WERI-Rb-1 (cell line): ENCODE data around the gene ADAD2.

Experiments
- DNase-seq: peaks from one replicate; pipeline ENCODE4 v3.0.0-alpha.2; 2020
- H3K27ac ChIP-seq: fragments of 250-450 bp; sonication (Bioruptor Pico); 2 replicates; pipeline ENCODE4 v1.5.1; 2020; ENCODE audit warnings: mild to moderate bottlenecking, moderate library complexity
- H3K27me3 ChIP-seq: fragments of 250-450 bp; sonication (Bioruptor Pico); 2 replicates; pipeline ENCODE4 v1.5.1; 2021; ENCODE audit warnings: mild to moderate bottlenecking, low read depth, moderate library complexity; ENCODE audit not compliant: insufficient read depth, severe bottlenecking
- H3K36me3 ChIP-seq: fragments of 250-450 bp; sonication (Bioruptor Pico); 2 replicates; pipeline ENCODE4 v1.5.1; 2020; ENCODE audit warnings: mild to moderate bottlenecking, moderate library complexity
- H3K4me3 ChIP-seq: 2 replicates; pipeline ENCODE4 v1.5.1; 2011; ENCODE audit warnings: low read depth, mild to moderate bottlenecking, control low read depth, low read length
- H3K9me3 ChIP-seq: fragments of 250-450 bp; sonication (Bioruptor Pico); 2 replicates; pipeline ENCODE4 v1.5.1; 2021; ENCODE audit warnings: mild to moderate bottlenecking, moderate library complexity; ENCODE audit not compliant: severe bottlenecking
- TF ChIP-seq, protein P1 (sequence below): IDR thresholded peaks from 2 replicates; pipeline ENCODE4 v1.5.1; 2011; ENCODE audit warnings: low read depth, mild to moderate bottlenecking, control low read depth, inconsistent platforms, low read length

ADAD2 gene

DNA sequence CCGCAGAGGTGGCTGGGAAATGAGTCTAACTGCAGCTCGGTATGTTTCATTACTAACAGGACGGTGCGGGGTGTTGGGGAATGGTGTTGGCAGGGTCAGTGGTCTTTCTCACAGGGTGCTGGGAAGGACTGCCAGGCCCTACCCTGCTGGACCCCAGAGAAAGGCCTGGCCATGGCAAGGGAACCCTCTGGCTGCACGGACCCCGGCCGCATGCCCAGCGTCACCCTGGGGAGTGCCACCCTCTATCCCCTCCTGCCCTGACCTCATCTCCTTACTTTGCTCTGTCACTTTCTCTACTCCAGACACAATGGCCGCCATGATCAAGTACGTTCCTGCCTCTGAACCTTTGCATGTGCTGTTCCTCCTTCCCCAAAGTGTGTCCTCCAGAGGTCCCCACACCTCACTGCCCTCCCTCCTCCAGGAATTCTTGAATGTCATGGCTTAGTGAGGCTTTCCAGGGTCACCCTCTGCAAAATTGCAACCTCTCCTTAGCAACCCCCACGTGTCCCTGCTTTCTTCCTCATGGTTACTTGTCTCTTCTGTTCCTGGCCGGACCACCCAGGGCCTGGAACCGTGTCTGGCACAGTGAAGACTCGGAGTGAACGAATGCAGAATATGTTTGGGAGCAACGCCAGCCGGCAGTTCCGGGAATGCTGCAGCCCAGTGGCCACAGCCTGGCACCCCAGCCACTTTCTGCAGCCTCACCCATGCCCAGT lies 15.2 kb downstream of the ADAD2 start:
- TF ChIP-seq, protein P1, sequence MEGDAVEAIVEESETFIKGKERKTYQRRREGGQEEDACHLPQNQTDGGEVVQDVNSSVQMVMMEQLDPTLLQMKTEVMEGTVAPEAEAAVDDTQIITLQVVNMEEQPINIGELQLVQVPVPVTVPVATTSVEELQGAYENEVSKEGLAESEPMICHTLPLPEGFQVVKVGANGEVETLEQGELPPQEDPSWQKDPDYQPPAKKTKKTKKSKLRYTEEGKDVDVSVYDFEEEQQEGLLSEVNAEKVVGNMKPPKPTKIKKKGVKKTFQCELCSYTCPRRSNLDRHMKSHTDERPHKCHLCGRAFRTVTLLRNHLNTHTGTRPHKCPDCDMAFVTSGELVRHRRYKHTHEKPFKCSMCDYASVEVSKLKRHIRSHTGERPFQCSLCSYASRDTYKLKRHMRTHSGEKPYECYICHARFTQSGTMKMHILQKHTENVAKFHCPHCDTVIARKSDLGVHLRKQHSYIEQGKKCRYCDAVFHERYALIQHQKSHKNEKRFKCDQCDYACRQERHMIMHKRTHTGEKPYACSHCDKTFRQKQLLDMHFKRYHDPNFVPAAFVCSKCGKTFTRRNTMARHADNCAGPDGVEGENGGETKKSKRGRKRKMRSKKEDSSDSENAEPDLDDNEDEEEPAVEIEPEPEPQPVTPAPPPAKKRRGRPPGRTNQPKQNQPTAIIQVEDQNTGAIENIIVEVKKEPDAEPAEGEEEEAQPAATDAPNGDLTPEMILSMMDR = no peak
- no peak for DNase-seq
- Histone ChIP-seq H3K4me3 (no peak overlapping the region), H3K9me3 (no peaks in the 10 kb centered on the region), H3K27ac (no peak overlapping the region), H3K36me3 (no peaks in the 10 kb centered on the region), H3K27me3 (no peaks in the 10 kb centered on the region)

DNA sequence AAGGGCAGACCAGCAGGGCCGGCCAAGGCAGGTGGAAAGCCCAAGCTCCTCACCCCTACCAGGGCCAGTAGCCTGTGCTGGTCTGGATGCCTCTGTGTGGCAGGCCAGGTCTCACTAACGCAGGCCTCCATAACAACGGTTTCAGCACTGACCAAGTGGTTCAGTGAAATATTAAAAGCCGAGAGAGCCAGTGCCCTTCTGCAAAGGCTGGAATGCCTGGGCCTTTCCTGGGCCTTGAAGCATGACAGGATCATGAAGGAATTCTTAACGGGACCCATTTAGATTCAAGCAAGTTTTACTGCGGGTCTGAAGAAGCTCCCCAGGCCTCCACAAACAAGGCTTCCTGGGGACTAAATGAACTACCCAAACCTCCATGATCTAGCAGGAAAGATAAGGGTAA lies 16.3 kb downstream of the ADAD2 start:
- no peak for DNase-seq
- no peak overlapping the region for H3K4me3 ChIP-seq
- TF ChIP-seq, protein P1 = no peak
- H3K27ac ChIP-seq = no peak overlapping the region; the same call in 1 of the 2 replicates
- H3K9me3 ChIP-seq = no peaks in the 10 kb centered on the region
- H3K27me3 ChIP-seq = no peaks in the 10 kb centered on the region
- no peaks in the 10 kb centered on the region for H3K36me3 ChIP-seq

DNA sequence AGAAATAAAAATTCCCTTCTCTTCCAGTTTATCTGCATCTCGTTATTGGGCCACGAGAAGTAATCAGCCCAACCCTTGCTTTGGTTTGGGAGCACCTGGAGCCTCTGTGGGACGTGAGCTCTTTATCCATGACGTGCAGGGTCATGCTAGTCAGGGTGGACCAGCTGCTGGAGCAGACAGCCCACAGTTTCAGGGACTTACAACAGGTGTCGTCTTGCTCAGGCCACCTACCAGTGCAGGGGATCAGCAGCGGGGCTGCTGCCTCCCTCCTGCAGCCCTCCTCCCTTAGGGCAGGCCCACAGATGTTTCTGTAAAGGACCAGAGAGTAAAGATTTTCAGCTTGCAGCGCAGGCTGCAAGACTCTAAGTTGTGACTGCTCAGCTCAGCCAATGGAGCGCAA lies 16.9 kb downstream of the ADAD2 start:
- TF ChIP-seq, protein P1 = peak; percentile 13; the same call in 1 of the 2 replicates
- Histone ChIP-seq H3K27me3 (no peaks in the 10 kb centered on the region), H3K4me3 (no peak overlapping the region), H3K27ac (no peak overlapping the region; the same call in 1 of the 2 replicates), H3K9me3 (no peaks in the 10 kb centered on the region), H3K36me3 (no peaks in the 10 kb centered on the region)
- peak; percentile 62 for DNase-seq

- DNase-seq = no peak
- no peaks in the 10 kb centered on the region for H3K27me3 ChIP-seq
Observed at GRCh38 chr16:84209989-84210388, 19.0 kb downstream of the ADAD2 start.

GRCh38 chr16:84212154-84212553 lies 21.2 kb downstream of the ADAD2 start:
- Histone ChIP-seq H3K27me3 (no peaks in the 10 kb centered on the region), H3K27ac (no peak overlapping the region), H3K4me3 (no peak overlapping the region), H3K9me3 (no peaks in the 10 kb centered on the region), H3K36me3 (no peaks in the 10 kb centered on the region)
- TF ChIP-seq, protein P1 = no peak
- no peak for DNase-seq

More at GRCh38 chr16:84209989-84210388, 19.0 kb downstream of the ADAD2 start:
- TF ChIP-seq, protein P1 = no peak
- no peak overlapping the region for H3K4me3 ChIP-seq
- H3K36me3 ChIP-seq = no peaks in the 10 kb centered on the region
- no peaks in the 10 kb centered on the region for H3K9me3 ChIP-seq
- H3K27ac ChIP-seq = no peak overlapping the region

GRCh38 chr16:84212631-84213030 lies 21.7 kb downstream of the ADAD2 start:
- Histone ChIP-seq H3K36me3 (no peaks in the 10 kb centered on the region), H3K9me3 (no peaks in the 10 kb centered on the region), H3K4me3 (no peak overlapping the region), H3K27ac (no peak overlapping the region), H3K27me3 (no peaks in the 10 kb centered on the region)
- no peak for DNase-seq
- TF ChIP-seq, protein P1 = no peak
